Retina (tissue), 1 donor: ENCODE results near the gene AKR1B15.
"Not testable (repeated sequence)": the region's sequence is repeated elsewhere in the genome, so short reads cannot be mapped to it uniquely, and the experiment has no call there.

Source experiments
- DNase-seq: peaks from one replicate; pipeline ENCODE4 v3.0.0-alpha.2; 2016

The AKR1B15 gene

DNA sequence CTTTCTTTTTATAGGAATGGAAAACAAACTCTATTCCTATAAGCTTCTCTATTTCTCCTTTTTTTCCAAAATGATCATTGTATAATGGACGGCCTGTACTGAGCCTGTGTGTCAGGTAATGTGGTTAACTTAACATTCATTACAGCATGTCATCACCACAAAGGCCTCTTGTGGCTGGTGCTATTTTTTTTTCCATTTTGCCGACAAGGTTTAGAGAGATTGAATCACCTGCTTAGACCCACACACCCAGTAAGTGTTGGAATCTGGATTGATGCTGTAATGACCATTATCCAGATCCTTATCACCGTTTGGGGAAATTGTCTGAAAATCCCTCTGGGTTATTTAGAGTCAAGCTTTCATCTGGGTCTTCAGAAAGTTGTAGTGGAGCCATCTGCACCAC is 18.5 kb downstream of the AKR1B15 start:
- DNase-seq: no peak

DNA sequence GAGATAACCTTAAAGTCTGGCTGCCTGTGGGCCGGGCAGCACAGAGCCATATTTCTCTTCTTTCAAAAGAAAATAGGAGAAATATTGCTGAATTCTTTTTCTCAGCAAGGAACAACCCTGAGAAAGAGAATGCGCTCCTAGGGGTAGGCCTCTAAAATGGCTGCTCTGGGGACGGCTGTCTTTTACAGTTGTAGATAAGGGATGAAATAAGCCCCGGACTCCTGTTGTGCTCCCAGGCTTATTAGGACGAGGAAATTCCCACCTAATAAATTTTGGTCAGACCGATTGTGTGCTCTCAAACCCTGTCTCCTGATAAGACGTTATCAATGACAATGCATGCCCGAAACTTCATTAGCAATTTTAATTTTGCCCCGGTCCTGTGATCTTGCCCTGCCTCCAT is 21.1 kb downstream of the AKR1B15 start:
- DNase-seq: not testable (repeated sequence)

DNA sequence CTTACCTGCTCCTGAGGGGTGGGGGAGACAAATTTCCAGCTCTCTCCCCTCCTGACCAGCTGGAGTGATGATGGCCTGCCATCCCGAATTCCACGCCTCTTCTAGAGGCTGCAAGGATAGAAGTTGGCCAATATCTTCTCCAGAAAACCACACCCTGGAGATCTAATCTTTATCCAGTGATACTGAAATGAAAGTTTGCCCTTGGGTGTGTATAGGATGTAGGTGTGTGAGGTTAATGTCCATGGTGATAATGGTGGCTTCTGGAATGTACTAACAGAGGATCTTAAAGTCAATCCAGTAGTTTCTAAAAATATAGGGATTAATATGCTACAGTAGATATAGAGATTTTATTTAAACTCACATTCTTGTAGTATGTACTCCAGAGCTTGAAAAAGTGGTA is 22.2 kb downstream of the AKR1B15 start:
- no peak for DNase-seq

DNA sequence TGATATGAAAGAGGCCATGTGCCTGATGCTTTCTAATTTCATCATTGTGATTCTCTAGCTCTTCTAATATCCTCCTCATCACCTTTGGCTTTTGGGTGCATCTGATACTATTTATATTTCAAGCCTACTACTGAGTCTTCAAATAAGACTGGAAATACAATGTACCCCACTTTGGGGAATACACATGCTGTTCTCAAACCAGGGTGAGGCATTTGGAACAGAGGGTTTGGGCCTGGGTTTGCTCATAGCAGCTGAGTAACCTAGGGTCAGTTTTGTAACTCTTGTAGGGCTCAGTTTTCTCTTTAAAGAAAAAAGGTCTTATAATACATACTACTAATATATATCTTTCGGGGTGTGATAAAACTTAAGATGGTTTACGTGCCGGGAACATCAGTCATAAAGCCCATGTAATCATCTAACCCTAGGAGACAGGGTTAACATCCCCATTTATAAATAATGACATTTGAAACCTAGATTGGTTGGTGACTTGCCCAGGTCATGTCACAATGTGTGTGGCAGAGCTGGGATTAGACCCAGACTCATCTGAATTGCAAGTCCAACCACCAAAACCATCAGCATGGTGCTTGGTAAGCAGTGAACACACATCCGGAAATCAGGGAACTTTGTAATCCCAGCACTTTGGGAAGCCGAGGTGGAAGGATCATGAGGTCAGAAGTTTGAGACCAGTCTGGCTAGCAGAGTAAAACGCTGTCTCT is 23.0 kb downstream of the AKR1B15 start:
- DNase-seq: no peak

DNA sequence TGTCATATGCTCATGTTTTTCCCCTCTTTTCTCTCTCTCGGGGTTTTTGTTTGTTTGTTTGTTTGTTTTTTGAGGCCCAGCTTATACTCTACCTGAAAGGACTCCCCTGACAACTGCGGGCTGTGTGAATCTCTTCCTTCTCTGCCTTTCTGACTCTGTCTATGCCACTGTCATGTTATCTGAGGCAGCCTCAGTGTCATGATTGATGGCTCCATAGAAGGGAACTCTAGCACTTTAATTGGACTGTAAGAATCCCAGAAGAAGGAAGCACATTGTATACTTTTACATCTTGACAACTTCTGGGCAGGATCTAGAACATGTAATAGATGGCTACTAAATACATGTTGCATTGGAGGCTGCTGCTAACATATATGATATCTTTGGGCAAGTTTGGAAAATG is 25.4 kb downstream of the AKR1B15 start:
- no peak for DNase-seq

DNA sequence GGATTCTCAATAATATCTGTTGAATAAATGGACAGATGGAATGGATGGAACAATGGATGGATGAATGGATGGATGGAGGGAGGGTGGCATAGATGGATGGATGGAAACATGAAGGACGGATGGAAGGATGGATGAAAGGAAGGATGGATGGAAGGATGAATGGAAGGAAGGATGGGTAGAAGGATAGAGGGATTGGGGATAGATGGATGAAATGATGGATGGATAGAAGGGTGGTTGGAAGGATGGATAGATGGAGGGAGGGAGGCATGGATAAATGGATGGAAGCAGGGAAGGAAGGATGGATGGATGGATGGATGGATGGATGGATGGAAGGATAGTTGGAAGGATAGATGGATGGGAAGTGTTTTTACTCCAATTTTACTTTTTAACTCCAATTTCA is 35.4 kb downstream of the AKR1B15 start:
- no peak for DNase-seq

DNA sequence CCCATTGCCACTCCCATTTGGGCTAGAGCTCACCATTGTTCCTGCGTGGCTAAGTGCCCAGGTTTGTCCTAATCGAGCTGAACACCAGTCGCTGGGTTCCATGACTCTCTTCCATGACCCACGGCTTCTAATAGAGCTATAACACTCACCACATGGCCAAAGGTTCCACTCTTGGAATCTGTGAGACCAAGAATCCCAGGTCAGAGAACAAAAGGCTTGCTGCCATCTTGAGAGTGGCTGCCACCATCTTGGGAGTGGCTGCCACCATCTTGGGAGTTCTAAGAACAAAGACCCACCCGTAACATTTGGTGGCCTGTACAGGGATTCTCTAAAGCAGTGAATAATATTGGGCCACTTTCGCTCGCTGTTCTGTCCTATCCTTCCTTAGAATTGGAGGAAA is 37.0 kb downstream of the AKR1B15 start:
- DNase-seq: no peak

DNA sequence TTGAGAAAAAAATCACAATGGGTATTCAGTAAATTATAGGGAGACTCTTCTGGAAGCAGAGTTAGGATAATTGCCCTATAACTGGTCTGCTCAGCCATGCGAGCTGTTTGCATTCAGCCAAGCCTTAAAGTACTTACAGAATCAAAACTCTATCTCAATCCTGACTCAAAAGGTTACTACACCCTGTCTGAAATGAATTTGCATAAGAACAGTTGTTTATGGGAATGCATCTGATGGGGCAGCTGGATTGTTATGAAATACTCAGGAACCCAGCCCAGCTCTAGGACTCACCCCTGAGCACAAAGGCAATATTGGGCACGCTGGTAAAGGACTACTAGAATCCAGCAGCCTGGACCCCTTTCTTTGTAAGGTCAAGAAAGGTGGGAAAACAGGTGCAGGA is 38.8 kb downstream of the AKR1B15 start:
- no peak for DNase-seq

DNA sequence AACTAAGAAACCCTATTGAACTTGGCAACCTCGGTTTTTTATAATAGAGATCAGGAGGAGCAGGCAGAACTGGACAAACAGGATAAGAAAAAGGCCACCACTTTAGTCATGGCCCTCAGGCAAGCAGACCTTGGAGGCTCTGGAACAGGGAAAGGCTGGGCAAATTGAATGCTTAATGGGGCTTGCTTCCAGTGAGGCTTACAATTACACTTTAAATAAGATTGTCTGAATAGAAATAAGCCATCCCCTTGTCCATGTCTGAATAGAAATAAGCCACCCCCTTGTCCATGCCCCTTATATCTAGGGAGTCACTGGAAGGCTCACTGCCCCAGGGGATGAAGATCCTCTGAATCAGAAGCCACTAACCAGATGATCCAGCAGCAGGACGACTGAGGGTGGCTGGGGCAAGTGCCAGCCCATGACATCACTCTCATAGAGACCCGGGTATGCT is 40.6 kb downstream of the AKR1B15 start:
- no peak for DNase-seq

DNA sequence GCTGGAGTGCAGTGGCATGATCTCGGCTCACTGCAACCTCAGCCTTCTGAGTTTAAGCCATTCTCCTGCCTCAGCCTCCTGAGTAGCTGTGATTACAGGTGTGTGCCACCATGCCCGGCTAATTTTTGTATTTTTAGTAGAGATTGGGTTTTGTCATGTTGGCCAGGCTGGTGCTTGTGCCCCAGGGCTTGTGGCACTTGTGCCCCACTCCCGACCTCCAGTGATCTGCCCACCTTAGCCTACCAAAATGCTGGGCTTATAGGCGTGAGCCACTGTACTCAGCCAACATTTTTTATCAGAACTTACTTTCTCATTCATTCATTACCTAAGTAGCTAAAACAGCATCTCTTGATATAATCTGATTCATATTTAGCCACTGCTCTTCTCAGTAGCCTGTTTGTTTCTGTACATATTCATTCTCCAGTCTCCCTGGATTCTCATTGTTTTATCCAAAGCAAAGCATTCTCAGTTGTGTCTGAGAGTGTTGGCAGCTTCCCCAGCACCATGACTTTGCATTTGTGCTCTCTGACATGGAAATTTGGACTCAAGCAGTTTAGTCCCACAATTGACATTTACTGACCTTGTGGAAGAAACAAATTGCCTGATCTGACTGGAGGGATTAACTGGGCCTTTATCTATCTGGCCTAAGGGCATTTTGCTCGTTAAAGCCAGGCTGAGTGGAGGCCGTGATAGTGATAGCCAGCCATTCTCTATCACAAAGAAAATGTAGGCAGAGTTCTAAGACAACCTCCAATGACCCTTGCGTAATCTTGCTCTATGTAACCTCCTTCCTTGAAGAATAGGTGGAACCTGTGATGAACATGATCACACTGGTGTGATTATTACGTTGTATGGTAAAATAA is 44.9 kb downstream of the AKR1B15 start:
- no peak for DNase-seq

DNA sequence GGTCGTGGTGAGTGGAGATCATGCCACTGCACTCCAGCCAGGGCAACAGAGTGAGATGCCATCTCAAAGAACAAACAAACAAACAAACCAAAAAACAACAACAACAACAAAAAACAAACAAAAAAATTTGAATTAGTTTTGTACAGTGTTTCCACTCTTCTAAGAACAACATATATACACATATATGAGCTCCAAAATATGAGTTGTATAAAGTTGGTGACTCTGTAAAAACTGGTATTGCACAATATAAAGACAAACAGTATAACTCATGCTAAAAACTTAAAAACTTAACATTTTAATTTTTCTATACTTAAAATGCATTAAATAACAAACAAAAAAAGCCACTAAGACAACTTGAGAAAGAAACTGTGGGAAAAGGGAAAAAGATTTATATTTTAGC is 46.0 kb downstream of the AKR1B15 start:
- no peak for DNase-seq

DNA sequence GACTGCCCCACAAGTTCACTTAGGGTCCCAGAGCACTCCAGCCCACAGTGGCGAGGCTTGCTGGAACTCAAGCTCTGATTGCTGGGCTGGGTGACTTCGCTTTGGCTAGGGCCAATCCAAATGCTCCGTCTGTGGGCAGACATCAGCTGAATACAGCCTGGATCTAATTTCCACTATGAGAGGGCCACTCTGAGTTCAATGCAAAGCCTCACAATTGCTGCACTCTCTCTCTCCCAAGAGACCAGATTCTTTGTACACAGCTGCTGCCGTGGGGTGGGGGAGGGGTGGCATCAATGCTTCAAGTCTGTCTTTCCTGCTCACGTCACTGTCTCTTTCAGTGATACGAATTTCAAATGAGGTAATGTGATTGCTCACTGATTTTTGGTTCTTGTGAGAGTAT is 50.5 kb downstream of the AKR1B15 start:
- DNase-seq: peak; percentile 50

DNA sequence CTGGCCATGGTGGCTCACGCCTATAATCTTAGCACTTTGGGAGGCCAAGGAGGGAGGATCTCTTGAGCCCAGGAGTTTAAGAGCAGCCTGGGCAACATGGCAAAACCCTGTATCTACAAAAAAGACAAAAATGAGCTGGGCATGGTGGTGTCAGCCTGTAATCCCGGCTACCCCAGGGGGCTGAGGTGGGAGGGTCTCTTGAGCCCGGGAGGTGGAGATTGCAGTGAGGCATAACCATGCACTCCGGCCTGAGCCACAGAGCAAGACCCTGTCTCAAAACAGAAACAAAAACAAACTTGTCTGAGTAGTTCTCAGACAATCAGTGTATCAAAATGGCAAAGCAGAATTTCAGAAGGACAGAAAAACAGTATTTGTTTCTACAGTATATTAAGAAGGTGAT is 52.5 kb downstream of the AKR1B15 start:
- DNase-seq: no peak

DNA sequence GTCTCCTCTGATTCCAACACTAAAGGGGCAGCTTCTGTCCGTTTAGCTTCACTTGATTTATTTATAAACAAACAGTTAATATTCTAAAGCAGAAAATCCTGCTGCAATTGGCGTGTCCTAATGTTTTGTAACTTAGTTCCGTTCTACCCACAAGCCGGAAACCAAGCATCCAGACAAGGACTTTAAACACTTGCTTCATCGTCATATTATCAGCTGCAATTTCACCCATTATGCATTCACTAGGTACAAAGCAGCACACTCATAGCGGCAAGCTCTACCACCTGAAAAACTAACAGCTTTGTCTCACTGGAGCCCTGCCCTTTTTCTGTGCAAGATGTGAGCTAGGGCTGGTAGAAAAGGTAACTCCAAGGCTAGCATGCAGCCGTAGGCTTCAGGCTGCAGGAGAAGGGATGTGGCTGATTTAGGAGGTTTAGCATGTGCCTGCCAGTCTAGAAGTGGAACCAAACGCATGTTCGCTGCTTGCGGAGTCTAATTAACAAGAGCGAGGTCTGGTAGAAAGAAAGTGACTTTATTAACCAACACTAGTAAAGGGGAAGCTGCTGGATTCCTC is 54.1 kb downstream of the AKR1B15 start:
- DNase-seq: no peak

DNA sequence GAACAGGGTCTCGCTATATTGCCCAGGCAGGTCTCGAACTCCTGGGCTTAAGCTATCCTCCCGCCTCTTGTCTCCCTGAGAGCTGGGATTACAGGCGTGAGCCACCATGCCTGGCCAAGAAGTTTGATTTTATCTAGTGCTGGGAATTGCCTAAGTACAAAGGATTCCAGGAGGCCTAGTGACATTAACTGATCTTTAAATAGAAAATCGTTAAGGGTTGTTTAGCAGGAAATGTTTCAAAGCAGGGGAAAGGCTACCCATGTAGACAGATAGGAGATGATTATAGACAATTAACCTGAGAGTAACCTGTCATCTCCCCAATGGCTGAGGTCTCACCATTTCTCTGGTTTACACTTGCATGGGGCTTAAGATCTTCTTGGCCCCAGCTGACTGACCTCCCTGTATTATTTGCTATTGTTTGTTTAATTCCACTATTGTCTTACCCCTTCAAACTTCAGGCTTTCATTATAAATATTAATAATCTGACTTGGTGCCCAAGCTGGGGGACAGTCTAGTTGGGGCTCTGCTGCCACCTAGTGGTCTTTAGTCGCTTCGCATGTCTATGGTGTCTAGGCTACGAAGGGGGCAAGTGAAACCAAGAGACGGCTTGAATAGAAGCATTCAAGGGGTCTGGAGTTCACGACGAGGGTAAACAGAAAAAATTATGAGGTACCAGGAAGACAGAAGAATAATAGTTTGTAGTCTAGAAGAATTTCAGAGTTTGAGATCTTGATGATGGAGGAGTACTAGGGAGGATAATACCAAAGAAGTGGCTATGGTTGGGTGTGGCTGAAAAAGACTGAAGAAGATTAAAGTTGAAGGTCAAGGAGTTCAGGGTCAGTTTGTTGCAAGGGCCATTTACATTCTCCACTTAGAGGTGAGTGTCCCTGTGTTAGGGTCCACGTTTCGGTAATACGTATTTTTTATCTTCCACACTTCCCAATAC is 57.3 kb downstream of the AKR1B15 start:
- DNase-seq: peak; percentile 66

DNA sequence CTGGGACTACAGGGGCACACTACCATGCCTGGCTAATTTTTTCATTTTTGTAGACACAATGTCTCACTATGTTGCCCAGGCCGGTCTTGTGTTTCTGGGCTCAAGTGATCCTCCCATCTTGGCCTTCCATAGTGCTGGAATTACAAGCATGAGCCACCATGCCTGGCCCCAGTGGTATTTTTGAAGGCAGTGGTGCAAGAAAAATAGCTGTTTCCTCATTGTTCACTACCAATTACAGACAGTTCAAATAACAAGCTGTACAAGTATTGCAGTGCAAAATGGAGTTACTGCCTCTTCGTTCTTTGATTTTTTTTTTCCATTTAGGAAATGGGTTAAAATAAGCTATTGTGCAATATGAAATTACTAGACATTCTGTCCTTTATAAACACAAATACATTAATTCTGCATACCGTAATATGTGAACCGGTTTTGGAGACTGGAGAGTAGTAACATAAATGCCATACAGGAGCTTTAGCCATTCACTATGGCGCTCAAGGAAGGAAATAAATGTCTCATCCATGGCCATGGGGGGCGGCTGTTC is 62.8 kb downstream of the AKR1B15 start:
- DNase-seq: no peak

DNA sequence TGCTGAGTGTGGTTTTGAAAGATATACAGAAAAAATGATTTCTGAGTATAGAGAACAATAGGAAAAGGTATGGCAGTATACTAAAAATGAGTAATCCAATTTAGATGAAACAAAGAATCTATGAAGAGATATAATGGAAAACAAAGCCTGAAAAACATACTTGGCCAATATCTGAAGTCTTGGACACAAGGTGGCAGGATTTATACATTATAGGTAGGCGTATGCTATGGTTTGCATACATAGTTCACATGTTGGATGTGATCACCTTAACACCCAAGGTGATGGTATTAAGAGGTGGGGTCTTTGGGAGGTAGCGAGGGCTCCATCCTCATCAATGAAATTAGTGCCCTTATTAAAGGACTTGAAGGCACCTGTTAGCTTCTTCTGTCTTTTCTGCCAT is 63.3 kb downstream of the AKR1B15 start:
- DNase-seq: no peak

DNA sequence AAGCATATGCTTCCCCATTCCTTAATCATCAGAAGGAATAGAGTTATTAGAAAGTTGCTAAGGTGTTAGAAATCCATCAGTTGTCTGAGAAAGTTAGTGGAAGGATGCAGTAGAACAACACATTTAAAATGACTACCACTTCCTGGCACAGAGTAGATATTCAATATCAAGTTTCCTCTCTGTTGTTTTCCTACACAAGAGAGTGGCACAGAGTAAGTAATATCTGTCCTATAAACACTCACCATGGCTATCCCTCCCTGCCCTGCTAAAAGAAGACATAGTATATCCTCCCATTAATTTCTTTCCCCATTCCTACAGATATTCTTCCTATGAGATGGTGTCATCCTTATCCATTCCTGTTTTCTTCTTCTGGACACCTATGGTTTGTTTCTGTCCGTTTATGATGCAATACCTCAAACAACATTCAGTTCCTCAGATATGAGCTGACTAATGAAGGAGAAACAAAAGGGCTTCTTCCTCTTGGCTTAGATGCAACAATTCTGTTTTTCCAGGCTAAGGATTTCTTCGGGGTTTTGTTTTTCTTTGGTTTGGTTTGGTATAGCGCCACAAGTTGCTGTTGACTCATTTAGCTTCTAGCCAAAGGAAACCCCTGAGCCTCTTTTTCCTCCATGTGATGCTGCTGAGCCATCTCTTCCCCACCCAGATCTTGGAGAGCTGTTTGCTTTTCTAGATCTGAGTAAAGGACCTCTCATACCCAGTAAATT is 64.9 kb downstream of the AKR1B15 start:
- DNase-seq: no peak

DNA sequence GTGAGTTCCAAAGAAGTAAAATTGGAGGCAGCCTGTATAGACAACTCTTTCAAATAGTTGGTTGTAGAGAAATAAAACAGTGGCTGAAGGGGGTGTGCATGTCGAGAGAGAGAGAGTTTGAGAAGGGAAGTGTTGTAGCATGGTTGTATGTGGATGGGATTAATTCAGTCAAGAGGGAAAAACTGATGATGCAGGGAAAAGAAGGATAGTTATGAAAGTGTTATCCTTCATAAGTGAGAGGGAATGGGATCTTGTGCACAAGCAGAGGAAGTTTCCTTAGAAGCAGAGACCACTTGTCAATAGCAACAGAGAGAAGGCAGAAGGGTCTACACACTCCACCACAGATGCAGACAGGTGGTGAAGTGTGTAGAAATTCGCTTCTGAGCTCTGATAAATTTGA is 67.7 kb downstream of the AKR1B15 start:
- no peak for DNase-seq

DNA sequence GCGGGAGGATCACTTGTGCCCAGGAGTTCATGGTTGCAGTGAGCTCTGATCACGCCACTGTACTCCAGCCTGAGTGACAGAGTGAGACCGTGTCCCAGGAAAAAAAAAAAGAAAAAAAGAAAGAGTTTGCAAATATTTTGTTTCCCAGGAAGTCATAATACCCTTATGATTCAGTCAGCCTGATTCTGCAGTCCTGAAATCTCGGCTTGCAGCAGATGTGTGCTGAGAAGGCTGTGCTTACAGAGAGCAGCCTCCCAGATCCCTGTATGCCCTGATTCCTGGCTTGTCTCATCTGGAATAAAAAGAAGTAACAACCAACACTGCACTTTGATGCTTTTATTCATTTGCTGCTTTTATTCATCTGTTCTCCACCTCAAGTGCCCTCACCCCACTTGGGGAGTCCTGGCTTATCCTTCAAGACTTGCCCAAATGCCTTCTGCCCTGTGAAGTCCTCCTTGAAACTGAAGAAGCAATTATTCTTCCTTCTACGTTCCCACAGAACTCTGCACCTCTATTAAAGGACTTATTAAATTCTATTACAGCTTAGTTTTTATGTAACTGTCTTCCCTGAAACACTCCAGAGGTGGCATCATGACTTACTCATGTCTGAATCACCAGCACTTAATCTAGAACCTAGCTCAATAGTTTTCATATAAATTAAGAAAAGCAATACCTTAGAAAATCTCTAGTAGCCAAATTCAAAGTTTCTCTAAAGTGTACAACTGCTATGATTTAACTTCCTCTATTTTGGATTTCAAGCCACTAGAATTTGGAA is 70.0 kb downstream of the AKR1B15 start:
- DNase-seq: no peak
